ENCODE measurements around the gene GTF3C1. TPM values are rescaled to one million over a fixed set of nuclear protein-coding genes. Genes with fewer than 3 reads are reported as not detected.
"Not testable (repeated sequence)": the region's sequence is repeated elsewhere in the genome, so short reads cannot be mapped to it uniquely, and the experiment has no call there.

GTF3C1 gene
- total RNA-seq, 2 experiments from 2014 or later = 60.3 to 61.0 TPM

DNA sequence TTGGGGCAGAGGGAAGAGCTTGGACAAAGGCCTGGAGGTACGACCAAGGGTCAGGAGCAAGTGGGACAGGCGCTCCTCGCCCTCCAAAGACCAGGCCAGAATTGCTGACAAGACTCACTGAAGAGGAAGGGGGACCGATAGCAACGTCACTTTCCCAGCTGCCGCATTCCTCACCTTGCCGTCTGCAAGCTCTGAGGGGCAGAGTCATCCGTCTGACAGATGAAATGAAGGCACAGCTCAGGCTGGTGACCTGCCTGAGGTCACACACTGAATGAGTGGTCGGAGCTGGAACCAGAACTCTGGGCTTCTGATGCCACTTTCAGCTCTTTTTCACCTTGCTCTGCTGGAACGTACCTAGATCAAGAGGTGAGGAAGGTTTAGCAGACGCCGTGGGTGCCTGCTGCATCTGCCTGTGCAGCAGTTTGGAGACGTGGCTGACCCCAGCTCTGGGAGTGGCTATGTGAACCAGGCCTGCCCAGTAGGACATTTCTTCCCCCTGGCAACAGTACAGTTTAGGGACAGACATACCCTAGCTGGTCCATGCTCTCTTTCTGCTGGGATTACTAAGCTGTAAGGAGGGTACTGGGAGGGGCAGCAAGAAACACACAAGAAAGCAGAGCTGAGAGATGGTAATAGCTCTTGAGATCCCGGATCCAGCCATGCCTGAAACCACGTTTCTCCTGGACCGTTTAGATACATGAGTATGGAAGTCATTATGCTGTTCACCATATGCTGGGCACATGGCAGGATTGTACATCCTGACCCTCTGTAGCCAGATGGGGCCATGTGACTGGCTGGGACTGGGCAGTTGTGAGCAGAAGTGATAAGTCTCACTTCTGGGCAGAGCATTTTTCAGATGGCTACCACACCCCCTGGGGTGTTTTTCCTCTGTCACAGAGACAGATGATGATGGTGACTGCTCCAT lies 96.9 kb downstream of the GTF3C1 start:
- ChIA-PET POLR2A (interaction anchor here (0.5 to 3.9 kb wide), 4 partner anchors 23 to 98 kb away, joined by 3 to 27 read pairs (median 3); no protein-coding TSS in a partner anchor), CTCF (interaction anchor here (1.1 to 1.5 kb wide), 3 partner anchors 52 to 283 kb away, joined by 3 to 5 read pairs (median 3); no protein-coding TSS in a partner anchor)

- CTCF ChIA-PET = interaction anchor here (0.6 to 2.4 kb wide), 11 partner anchors 45 to 271 kb away, joined by 3 to 8 read pairs (median 4); no protein-coding TSS in a partner anchor
- POLR2A ChIA-PET = interaction anchor here (0.5 to 3.9 kb wide), 8 partner anchors 15 to 138 kb away, joined by 3 to 27 read pairs (median 4); partner anchors contain the start of gene IL21R
Observed at GRCh38 chr16:27450196-27450549, 99.5 kb downstream of the GTF3C1 start.

DNA sequence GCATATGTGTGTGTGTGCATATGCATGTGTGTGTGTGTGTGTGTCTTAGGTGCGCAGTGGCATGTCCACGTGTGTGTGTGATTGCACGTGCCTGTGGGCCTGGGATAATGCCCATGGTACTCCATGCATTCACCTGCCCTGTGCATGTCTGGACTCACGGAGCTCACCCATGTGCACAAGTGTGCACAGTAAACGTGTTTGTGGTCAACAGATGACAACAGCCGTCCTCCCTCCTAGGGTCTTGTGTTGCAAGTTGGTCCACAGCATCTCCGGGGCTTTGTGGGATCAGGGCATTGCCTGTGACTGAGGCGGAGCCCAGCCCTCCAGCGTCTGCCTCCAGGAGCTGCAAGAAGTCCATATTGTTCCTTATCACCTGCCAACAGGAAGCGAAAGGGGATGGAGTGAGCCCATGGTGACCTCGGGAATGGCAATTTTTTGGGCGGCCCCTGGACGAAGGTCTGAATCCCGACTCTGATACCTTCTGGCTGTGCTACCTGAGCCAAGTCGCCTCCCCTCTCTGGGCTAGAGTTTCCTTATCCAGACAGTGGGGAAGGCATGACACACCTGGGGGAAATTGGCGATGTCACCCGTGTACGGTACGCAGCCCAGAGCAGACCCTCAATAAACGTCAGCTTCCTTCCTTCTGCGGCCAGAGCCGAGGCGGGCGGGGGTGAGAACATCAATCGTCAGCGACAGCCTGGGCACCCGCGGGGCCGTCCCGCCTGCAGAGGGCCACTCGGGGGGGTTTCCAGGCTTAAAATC lies 100.1 kb downstream of the GTF3C1 start:
- ChIA-PET CTCF (interaction anchor here (0.7 to 2.4 kb wide), 8 partner anchors 44 to 271 kb away, joined by 3 to 8 read pairs (median 4); no protein-coding TSS in a partner anchor), POLR2A (interaction anchor here (0.5 to 3.9 kb wide), 8 partner anchors 15 to 131 kb away, joined by 3 to 27 read pairs (median 4); partner anchors contain the start of gene IL21R)

DNA sequence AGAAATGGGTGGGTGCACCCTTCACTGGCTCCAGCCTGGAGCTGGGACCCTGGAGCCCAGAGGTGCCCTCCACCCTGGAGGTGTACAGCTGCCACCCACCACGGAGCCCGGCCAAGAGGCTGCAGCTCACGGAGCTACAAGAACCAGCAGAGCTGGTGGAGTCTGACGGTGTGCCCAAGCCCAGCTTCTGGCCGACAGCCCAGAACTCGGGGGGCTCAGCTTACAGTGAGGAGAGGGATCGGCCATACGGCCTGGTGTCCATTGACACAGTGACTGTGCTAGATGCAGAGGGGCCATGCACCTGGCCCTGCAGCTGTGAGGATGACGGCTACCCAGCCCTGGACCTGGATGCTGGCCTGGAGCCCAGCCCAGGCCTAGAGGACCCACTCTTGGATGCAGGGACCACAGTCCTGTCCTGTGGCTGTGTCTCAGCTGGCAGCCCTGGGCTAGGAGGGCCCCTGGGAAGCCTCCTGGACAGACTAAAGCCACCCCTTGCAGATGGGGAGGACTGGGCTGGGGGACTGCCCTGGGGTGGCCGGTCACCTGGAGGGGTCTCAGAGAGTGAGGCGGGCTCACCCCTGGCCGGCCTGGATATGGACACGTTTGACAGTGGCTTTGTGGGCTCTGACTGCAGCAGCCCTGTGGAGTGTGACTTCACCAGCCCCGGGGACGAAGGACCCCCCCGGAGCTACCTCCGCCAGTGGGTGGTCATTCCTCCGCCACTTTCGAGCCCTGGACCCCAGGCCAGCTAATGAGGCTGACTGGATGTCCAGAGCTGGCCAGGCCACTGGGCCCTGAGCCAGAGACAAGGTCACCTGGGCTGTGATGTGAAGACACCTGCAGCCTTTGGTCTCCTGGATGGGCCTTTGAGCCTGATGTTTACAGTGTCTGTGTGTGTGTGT lies 100.9 kb downstream of the GTF3C1 start:
- CTCF ChIA-PET = interaction anchor here (0.9 to 2.4 kb wide), 3 partner anchors 44 to 81 kb away, joined by 3 to 8 read pairs (median 4); no protein-coding TSS in a partner anchor
- POLR2A ChIA-PET = interaction anchor here (0.5 to 1.4 kb wide), 2 partner anchors 44 to 130 kb away, joined by 3 to 4 read pairs; no protein-coding TSS in a partner anchor

- ChIA-PET CTCF (interaction anchor here (1.0 to 1.6 kb wide), 2 partner anchors 10 to 40 kb away, joined by 3 to 4 read pairs; no protein-coding TSS in a partner anchor), POLR2A (interaction anchor here (0.8 to 1.2 kb wide), 2 partner anchors 44 to 46 kb away, joined by 3 to 4 read pairs; partner anchors contain the start of gene IL21R)
Observed at GRCh38 chr16:27447301-27447700, 102.4 kb downstream of the GTF3C1 start.

GRCh38 chr16:27446721-27447120 lies 103.0 kb downstream of the GTF3C1 start:
- ChIA-PET POLR2A (interaction anchor here (0.8 to 1.6 kb wide), 3 partner anchors 41 to 45 kb away, joined by 3 to 6 read pairs (median 4); partner anchors contain the start of gene IL21R), CTCF (interaction anchor here (1.0 to 1.6 kb wide), 2 partner anchors 9 to 39 kb away, joined by 3 to 4 read pairs; no protein-coding TSS in a partner anchor)

GRCh38 chr16:27445502-27446175 lies 104.1 kb downstream of the GTF3C1 start:
- CTCF ChIA-PET = interaction anchor here (1.6 to 1.8 kb wide), 2 partner anchors 8 to 42 kb away, joined by 4 to 6 read pairs; no protein-coding TSS in a partner anchor
- POLR2A ChIA-PET = interaction anchor here (1.6 kb wide), 1 partner anchor 40 kb away, joined by 6 read pairs; no protein-coding TSS in a partner anchor

GRCh38 chr16:27444470-27444869 lies 105.2 kb downstream of the GTF3C1 start:
- ChIA-PET POLR2A (interaction anchor here (1.4 kb wide), 1 partner anchor 11 kb away, joined by 6 read pairs; no protein-coding TSS in a partner anchor), CTCF (interaction anchor here (0.9 to 1.8 kb wide), 2 partner anchors 41 to 289 kb away, joined by 4 to 6 read pairs; no protein-coding TSS in a partner anchor)

DNA sequence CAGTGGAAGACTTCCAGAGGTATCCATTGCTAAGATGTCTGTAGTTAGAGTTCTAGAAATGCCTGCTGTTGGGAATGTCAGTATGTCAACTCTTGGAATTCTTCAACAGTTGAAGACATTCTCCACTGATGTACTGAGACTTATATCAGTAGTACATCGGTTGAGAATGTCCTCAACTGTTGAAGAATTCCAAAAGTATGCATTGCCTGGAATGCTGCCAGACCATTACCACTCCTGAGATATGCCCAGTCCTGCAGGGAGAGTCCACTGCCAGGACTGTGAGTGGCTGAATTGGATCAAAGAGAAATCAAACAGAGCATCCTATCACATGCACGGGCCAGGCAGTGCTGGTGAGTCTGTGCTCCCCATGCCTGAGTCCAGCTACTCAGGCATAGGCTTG lies 105.7 kb downstream of the GTF3C1 start:
- CTCF ChIA-PET = interaction anchor here (0.9 kb wide), 1 partner anchor 289 kb away, joined by 4 read pairs; no protein-coding TSS in a partner anchor
- POLR2A ChIA-PET = interaction anchor here (1.4 kb wide), 1 partner anchor 10 kb away, joined by 6 read pairs; no protein-coding TSS in a partner anchor

DNA sequence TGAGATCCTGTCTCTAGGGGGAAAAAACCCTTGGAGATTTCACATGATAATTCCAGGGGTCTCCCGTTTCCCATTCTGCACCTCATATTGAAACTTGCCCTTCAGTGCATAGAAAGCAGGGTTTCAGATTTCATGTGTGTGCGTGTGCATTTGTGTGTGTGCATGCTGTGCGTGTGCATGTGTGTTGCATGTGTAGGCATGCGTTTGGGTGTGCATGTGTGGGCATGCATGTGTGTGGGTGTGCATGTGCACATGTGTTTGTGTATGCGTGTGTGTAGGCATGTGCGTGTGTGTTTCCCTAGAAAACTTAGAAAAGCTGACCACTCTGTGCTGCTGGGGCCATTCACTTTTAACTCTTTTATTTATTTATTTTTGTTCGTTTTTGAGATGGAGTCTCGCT lies 107.7 kb downstream of the GTF3C1 start:
- ChIA-PET CTCF (no interaction called here), POLR2A (no interaction called here)

GRCh38 chr16:27441276-27441675 lies 108.4 kb downstream of the GTF3C1 start:
- CTCF ChIA-PET = no interaction called here
- POLR2A ChIA-PET = no interaction called here

DNA sequence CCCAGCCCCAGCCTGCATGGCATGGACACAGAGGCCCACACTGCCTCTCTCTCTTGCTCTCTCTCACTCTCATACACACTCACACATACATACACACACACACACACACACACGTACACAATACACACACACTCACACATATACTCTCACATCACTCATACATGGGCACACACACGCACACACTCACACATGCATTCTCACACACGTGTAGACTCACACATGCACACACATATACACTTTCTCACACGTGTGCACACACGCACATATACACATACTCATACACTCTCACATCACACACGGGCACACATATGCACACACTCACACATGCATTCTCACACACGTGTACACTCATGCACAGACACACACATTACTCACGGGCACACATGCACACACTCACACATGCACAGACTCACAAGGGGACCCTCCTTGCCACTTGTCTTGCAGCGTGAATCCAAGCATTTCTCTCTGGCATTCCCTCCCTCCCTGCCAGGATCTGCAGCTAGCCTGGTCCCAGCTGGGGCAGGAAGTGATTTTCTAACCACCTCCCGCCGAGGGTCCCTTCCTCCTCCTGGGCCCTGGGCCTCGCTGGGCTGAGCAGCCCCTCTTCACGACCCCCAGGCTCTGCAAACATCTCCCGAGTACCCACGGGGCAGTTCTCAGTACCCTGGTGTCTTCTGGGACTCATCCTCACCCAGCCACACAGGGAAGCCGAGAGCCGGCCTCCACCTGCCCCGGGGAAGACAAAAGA lies 110.3 kb downstream of the GTF3C1 start:
- ChIA-PET POLR2A (no interaction called here), CTCF (no interaction called here)

GRCh38 chr16:27437946-27438345 lies 111.8 kb downstream of the GTF3C1 start:
- POLR2A ChIA-PET = no interaction called here

GRCh38 chr16:27436921-27437650 lies 112.6 kb downstream of the GTF3C1 start:
- ChIA-PET CTCF (interaction anchor here (1.5 kb wide), 1 partner anchor 9 kb away, joined by 4 read pairs; no protein-coding TSS in a partner anchor), POLR2A (no interaction called here)

More at GRCh38 chr16:27437946-27438345, 111.8 kb downstream of the GTF3C1 start:
- CTCF ChIA-PET = interaction anchor here (1.5 kb wide), 1 partner anchor 9 kb away, joined by 4 read pairs; no protein-coding TSS in a partner anchor

DNA sequence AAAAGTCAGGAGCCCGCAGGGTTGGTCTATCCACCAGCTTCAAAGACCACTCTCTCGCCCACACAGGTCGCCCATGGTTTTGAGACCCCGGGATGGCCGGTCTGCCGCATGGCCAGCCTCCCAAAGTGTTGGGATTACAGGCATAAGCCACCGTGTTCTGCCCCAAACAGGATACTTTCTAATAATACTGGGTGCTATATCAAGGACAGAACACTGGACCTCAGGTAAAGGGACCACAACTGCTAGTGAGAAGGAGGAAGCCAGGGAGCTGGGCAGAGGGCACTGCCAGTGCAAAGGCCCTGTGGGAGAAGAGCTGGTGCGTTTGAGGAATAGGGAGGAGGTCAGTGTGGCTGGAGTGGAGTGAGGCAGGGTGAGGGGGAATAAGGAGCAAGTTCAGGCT lies 113.6 kb downstream of the GTF3C1 start:
- CTCF ChIA-PET = no interaction called here

GRCh38 chr16:27435146-27435545 lies 114.6 kb downstream of the GTF3C1 start:
- POLR2A ChIA-PET = interaction anchor here (1.0 kb wide), 1 partner anchor 15 kb away, joined by 6 read pairs; no protein-coding TSS in a partner anchor

More for the DNA sequence above, 113.6 kb downstream of the GTF3C1 start:
- POLR2A ChIA-PET = no interaction called here

More at GRCh38 chr16:27435146-27435545, 114.6 kb downstream of the GTF3C1 start:
- CTCF ChIA-PET = not testable (repeated sequence)

Data from activated CD8-positive, alpha-beta memory T cell treated with anti-CD3 and anti-CD28 coated beads for 36 hours (primary cell).